GM18507 (cell line): ENCODE data around the gene CLDN4.
"Not testable (repeated sequence)": the region's sequence is repeated elsewhere in the genome, so short reads cannot be mapped to it uniquely, and the experiment has no call there.

Experiments used
- DNase-seq: peaks from one replicate; pipeline ENCODE4 v3.0.0; 2011; ENCODE audit warnings: low read depth; ENCODE audit not compliant: insufficient read length; ENCODE audit errors: extremely low spot score
- FAIRE-seq: peaks from 2 replicates; lab custom pipeline; 2011; peaks lifted over from hg19 to GRCh38; lab: Jason Lieb, UNC

The CLDN4 gene

DNA sequence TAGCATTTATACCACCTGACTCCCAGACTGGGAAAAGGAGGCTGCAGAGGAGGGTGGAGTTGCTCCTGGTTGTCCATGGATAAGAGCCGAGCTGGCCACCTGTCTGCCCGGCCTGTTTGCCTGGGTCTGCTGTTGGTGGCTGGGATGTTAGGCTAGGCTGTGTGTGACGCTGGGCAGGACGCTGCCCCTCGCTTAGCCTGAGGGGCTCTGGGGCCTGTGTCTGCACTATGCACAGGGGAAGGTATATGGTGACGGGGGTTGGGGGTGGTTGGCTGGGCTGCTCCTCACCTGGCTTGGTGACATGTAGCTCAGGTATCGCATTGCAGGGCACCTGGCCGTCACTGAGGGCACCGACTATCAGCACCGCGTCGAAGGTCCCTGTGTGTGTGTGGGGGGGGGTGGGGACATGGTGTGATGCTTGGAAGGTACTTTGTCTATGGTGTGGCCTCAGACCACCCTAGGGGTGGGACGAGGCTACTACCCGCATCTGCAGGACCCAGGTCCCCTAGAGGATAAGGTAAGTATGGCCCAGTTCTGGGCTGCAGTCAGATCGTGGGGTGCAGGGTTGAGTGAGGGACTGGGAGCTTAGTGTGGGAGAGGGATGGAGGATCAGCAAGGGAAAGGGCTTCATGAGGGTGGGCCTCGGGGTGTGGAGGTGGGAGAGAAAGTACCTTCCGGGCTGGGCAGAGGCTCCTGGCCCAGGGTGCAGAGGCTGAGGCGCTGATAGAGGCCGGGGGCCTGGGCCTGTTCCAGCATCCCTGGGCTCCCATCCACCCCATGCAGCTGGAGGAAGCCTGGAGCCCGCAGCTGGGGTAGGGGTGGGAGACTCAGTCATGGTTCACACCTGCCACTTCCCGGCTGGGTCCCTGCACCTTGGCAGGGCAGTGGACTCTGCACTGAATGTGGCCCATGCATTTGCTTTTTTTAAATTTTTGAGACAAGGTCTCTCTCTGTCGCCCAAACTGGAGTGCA is 9.2 kb downstream of the CLDN4 start:
- DNase-seq (no peak), FAIRE-seq (no peak)

DNA sequence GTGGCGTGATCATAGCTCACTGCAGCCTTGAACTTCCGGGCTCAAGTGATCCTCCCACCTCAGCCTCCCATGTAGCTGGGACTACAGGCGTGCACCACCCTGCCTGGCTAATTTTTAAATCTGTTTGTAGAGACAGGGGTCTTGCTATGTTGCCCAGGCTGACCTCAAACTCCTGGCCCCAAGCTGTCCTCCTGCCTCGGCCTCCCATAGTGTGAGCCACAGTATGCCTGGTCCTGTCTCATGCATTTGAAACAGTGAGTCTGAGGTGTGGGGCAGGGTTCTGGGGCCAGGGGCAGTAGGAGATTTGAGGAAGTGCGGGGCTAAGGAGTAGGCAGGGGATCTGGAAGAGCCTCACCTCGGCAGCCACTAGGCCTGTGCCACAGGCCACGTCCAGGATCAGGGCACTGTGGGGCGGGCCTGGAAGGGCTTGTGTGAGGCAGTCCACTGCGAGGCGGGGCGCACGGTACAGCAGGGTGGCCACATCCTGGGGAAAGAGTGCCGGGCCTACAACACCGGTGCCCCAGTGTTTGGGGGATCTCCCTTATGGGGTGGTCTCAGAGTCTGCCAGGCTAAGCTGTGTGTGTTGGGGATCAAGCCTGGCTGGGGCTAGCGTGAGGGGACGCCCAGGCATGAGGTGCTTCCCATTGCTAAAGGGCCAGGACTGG is 10.1 kb downstream of the CLDN4 start:
- FAIRE-seq, result no peak

DNA sequence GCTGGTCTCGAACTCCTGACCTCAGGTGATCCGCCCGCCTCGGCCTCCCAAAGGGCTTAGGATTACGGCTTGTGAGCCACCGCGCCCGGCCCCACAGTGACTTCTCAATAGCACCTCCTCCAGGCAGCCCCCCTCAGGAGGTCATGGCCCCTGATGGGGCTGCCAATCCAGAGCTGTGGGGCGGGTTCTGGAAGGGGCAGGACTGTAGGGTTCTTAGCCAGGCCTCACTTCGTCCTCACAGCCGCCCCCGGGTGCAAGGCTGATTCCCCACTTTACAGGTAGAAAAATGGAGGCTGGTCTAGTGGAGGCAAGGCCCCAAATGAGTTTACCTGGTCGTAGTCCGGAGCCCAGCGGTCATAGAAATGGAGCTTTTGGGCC is 10.9 kb downstream of the CLDN4 start:
- DNase-seq (no peak), FAIRE-seq (no peak)

More for the DNA sequence above, 10.1 kb downstream of the CLDN4 start:
- DNase-seq, result no peak

DNA sequence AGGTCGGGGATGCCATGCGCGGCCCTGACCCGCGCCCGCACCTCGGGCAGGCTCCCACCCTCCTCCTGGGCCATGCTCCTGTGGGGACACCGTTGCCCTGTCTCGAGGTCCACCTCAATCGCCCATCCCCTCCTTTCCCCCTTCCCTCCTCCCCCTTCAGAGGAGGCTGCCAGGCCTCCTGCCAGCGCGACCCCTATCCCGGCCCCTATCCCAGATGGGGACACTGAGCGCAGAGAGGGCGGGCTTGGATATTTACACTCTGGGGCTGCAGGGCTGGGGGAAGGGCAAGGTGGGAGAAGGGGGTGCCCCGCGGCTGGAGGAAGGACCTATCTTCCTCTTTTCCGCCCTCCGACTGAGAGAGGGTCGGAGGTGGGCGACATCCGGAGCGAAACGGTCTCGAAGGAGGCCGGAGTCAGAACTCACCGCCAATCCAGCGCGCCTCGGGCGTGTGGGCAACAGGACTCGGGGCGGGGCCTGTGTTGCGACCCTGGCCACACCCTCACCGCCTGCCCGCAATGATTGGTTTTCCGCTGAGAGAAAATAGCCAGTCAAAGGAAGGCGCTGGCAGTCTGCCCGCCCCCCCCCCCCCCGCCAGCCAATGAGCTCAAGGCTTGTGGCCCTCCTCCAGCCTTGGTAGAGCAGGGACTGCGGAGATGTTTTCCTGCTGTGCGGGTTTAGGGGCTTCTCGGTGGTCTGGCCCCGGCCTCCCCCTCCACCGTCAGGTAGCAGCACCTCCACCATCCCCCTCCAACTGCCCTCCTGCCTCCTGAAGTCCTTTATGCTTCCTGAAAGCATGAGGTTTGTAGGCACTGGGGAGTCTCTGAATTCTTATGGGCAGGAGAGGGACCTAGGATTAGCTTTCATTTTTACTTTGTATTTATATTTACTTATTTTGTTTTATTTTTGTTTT is 11.5 kb downstream of the CLDN4 start, which contains the start of gene METTL27:
Gene METTL27, minus strand, starts transcription at position 450 of the 910 bp plus-strand sequence. Its CDS starts 376 bp downstream, at position 74.
- peak; percentile 92 for DNase-seq
- peak; percentile 69 for FAIRE-seq

DNA sequence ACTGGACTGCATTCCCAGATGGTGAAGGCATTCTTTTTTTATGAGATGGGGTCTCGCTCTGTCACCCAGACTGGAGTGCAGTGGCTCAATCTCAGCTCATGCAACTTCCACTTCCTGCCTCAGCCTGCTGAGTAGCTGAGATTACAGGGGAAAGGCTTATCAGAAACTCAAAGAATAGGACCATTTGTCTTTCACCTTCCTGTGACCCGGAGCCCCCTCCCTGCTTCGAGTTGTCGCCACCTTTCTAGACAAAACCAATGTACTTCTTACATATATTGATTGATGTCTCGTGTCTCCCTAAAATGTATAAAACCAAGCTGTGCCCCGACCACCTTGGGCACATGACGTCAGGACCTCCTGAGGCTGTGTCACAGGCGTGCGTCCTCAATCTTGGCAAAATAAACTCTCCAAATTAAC is 13.3 kb downstream of the CLDN4 start:
- FAIRE-seq (no peak), DNase-seq (no peak)

DNA sequence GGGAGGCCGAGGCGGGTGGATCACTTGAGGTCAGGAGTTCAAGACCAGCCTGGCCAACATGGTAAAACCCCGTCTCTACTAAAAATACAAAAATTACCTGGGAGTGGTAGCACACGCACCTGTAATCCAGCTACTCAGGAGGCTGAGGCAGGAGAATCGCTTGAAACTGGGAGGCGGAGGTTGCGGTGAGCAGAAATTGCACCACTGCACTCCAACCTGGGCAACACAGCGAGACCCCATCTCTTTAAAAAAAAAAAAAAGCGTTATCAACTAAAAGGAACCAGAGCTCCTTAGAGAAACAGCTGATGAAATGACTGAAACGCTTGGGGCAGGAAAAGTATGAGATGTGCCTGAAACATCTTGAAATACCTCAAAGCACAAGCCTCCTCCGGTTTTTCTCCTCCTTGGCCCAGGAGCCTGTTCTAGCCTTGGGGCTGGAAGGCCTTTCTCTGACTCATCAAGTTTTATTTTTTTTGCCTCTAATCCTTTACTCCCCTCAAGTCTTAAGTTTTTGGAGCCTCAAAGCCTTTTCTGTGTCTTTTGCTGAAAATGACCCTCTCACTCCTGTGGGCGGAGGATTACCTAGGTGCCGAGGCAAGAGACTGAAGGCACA is 14.2 kb downstream of the CLDN4 start:
- DNase-seq (no peak), FAIRE-seq (no peak)

DNA sequence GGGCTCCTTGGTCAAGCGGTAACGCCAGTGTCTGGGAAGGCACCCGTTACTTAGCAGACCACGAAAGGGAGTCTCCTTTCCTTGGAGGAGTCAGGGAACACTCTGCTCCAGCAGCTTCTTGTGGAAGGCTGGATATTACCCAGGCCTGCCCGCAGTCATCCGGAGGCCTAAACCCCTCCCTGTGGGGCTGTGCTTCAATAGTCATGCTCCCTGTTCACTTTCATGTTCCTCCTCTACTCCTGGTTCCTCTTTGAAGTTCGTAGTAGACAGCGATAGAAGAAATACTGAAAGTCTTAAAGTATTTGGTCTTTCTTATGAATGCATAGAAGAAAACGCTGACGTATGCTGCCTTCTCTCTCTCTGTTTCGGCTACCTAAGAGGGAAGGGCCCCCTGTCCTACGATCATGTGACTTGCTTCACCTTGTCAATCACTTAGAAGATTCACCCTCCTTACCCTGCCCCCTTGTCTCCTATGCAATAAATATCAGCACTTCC is 15.0 kb downstream of the CLDN4 start:
- peak; percentile 55 for FAIRE-seq
- not testable (repeated sequence) for DNase-seq

DNA sequence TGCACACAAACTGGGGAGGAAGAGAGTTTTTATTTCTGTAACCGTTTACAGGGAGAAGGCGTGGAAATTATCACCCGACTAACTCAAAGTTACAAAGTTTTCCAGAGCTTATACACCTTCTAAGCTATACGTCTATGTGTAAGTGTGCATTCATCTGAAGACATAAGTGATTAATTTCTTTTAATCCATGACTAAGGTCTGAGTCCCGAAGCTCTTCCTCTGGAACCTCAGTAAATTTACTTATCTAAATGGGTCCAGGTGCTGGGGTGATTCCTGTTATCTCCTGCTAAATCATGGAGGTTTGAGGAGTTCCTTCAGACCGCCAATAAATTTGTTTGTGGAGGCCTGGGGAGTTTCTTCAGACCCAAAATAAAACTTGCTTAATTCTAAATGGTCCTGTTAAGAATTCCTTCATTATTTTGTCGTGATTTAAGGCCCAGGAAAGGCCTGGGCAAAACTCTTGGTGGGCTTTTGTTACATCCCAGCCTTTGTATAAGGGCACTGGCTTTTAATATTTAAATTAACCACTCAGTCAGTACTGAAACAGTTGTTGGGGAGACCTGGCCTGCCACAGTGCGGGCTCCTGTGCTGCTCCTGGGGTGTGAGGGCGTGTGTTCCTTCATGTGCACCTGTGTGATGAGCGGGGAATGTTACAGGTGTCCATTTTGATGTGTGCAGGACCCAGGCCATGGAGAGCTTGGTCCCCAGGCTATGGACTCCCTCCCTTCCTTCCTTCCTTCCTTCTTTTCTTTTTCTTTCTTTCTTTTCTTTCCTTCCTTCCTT is 17.3 kb downstream of the CLDN4 start:
- no peak for DNase-seq
- no peak for FAIRE-seq

DNA sequence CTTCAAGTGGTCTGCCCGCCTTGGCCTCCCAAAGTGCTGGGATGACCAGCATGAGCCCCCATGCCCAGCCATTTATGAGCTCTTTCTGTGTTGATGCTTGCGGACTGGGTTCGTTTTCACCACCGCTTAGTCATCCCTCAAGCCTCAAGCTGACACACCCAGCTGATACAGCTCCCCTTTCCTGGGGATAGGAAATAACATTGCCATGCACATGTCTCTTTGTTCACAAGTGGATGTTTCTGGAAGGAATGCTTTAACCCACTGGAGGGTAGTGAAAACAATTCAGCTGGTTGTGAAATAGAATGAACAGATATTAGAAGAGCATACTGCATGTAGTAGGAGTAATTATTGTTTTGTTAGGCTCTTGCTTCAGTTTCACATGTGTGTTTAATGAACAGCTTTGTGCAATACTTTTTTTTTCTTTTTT is 20.0 kb downstream of the CLDN4 start:
- FAIRE-seq, result no peak
- no peak for DNase-seq

DNA sequence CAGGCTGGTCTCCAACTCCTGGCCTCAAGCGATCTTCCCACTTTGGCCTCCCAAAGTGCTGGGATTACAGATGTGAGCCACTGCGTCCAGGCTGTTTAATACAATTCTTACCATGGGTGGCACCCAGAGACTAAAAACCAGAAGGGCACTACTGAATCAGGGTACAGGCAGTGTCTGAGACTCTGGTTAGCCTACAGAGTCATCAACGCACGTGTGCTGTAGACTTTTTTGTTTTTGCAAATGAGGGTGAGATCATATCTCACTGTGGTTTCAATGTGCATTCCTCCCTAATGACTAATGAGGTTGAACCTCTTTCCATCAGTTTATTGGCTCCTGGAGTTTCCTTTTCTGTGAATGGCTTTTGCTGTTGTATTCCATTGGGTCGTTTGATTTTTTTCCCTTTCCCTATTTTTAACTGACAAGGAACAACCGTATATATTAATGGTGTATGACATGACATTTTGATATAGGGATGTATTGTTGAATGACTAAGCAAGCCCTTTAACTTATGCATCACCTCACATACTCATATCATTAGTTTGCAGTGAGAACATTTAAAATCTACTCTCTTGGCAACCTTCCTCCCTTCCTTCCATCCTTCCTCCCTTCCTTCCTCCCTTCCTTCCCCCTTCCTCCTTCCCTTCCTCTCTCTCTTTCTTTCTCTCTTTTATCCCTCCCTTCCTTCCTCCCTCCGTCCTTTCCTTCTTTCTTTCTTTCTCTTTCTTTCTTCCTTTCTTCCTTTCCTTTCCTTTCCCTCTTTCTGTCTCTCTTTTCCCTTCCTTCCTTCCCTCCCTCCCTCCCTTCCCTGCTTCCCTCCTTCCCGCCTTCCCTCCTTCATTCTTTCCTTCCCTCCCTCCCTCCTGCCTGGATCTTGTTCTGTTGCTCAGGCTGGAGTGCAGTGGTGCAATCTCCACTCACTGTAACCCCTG is 20.9 kb downstream of the CLDN4 start:
- FAIRE-seq (no peak), DNase-seq (no peak)

DNA sequence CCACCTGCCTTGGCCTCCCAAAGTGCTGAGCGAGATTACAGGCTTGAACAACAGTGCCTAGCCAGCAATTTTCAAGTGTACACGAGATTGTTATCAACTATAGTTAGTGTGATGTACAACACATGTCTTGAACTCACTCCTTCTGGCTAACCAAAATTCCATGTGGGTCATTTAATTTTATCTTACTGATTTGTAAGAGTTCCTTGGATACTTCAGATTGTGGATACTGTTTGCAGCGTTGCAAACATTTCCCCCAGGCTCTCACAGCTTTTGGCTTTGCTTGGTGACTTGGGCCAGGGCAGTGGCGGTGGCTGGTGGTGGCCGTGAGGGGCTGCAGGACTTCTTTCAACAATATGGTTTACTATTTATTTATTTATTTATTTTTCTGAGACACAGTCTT is 21.7 kb downstream of the CLDN4 start:
- FAIRE-seq (no peak), DNase-seq (no peak)

DNA sequence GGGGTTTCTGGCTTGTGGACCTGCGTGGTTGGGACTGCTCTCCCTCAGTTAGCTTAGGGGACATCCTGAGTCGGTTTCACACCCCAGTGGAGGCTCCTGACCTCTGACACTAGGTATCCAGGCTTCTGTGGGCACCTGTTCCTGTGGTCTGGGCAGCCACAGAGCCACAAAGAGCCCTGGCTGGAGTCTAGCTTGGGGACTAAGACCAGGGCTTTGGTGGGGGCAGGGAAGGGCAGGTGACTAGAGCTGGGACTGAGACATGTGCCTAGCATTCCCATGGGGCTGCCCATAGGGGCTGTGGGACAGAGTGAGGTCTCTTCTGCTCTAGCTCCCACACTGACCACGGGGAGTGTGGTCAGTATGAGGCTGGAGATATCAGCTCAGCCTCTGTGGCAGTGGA is 26.1 kb downstream of the CLDN4 start:
- DNase-seq, result no peak
- no peak for FAIRE-seq

DNA sequence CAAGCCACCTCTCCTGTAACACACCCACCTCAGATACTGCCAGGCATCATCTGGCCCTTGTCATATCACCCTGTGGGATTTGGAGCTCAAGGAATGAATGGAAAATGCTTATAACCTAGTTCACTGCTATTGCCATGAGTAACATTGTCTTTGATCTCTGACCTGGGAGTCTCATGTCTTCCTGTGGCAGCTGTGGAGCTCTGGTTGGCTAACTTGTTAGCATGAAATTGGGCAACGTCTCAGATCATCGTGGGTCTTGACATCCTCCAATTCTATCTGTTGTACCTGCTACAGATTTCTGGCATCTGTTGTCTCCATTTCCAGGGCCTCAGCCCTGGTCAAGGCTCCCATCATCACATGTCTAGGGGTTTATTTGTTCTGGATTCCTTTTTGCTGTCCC is 28.0 kb downstream of the CLDN4 start:
- FAIRE-seq (no peak), DNase-seq (no peak)

DNA sequence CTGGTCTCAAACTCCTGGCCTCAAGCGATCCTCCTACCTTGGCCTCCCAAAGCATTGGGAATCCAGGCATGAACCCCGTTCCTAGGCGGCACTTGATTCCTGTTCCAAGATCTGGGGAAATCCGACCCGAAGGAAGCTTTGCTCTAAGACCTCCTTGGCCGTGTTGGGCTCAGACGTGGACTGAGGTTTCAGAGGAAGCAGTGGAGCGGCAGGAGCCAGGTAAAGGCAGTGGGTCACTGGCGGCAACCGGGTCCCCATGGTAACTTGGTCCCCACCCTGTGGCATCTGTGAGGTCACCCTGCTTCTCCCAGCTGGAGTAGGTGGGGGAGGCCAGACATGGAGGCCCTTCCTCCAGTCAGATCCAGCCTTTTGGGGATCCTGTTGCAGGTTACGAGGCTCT is 30.1 kb downstream of the CLDN4 start, which contains the start of gene TMEM270:
Gene TMEM270, plus strand, starts transcription at position 301 of the 400 bp plus-strand sequence. Its CDS starts 36 bp downstream, at position 337.
- FAIRE-seq (no peak), DNase-seq (no peak)

DNA sequence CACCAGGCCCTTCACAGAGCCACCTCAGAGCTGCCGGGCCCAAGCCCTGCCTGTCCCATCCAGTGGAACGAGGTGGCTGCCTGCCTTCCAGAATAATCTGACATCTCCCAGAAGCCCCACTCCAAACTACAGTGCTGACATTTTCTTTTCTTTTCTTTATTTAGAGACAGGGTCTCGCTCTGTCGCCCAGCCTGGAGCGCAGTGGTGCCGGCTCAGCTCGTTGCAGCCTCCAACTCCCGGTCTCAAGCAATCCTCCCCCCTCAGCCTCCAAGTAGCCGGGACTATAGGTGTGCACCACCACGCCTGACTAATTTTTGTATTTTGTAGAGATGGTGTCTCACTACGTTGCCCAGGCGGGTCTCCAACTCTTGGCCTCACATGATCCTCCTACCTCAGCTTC is 30.5 kb downstream of the CLDN4 start:
- FAIRE-seq (no peak), DNase-seq (no peak)

DNA sequence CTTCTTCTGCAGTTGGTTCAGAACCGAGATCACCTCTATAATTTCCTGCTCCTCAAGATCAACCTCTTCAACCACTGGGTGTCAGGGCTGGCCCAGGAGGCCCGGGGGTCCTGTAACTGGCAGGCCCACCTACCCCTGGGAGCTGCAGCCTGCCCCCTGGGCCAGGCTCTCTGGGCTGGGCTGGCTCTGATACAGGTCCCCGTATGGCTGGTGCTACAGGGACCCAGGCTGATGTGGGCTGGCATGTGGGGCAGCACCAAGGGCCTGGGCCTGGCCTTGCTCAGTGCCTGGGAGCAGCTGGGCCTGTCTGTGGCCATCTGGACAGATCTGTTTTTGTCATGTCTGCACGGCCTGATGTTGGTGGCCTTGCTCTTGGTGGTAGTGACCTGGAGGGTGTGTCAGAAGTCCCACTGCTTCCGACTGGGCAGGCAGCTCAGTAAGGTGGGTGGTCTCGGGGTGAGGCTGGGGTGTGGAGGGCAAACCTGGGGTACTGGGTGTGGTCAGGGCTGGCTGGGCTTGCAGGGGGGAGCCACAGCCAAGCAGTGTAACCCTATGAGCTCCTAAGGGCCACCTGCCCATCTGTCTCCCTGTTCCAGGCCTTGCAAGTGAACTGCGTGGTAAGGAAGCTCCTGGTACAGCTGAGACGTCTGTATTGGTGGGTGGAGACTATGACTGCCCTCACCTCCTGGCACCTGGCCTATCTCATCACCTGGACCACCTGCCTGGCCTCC is 34.4 kb downstream of the CLDN4 start:
- FAIRE-seq (no peak), DNase-seq (no peak)
